Neural progenitor cell (in vitro differentiated cells): Measurements from ENCODE around the gene NR2C2.

Experiments
- EZH2 ChIP-seq: fragments of 200-600 bp; sonication (generic); IDR thresholded peaks from 2 replicates; pipeline ENCODE4 v1.6.1; 2017; ENCODE audit warnings: antibody characterized with exemption, mild to moderate bottlenecking, moderate library complexity
- EZH2phosphoT487 ChIP-seq: fragments of 200-600 bp; sonication (generic); IDR thresholded peaks from 2 replicates; pipeline ENCODE4 v1.6.1; 2017; ENCODE audit warnings: antibody characterized with exemption
- TF ChIP-seq, protein P1 (sequence below): fragments of 200-600 bp; sonication (generic); IDR thresholded peaks from 2 replicates; pipeline ENCODE4 v1.5.1; 2017; ENCODE audit warnings: antibody characterized with exemption, mild to moderate bottlenecking

- TF ChIP-seq, protein P1, sequence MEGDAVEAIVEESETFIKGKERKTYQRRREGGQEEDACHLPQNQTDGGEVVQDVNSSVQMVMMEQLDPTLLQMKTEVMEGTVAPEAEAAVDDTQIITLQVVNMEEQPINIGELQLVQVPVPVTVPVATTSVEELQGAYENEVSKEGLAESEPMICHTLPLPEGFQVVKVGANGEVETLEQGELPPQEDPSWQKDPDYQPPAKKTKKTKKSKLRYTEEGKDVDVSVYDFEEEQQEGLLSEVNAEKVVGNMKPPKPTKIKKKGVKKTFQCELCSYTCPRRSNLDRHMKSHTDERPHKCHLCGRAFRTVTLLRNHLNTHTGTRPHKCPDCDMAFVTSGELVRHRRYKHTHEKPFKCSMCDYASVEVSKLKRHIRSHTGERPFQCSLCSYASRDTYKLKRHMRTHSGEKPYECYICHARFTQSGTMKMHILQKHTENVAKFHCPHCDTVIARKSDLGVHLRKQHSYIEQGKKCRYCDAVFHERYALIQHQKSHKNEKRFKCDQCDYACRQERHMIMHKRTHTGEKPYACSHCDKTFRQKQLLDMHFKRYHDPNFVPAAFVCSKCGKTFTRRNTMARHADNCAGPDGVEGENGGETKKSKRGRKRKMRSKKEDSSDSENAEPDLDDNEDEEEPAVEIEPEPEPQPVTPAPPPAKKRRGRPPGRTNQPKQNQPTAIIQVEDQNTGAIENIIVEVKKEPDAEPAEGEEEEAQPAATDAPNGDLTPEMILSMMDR = no peak
- TF ChIP-seq EZH2phosphoT487 = no peak
- no peak for TF ChIP-seq EZH2
These were observed 141.8 kb downstream of the NR2C2 start for GRCh38 chr3:15089201-15089600.
